HUES64 (cell line): ENCODE results near the gene TMEM184B.

Experiments used
- H3K27ac ChIP-seq: 2 replicates; pipeline ENCODE4 v1.7.0; 2013; ENCODE audit warnings: low read depth, low read length, inconsistent platforms
- H3K27me3 ChIP-seq: 2 replicates; pipeline ENCODE4 v1.6.1; 2013; ENCODE audit warnings: mild to moderate bottlenecking, low read length; ENCODE audit not compliant: insufficient read depth
- H3K36me3 ChIP-seq: 2 replicates; pipeline ENCODE4 v1.6.1; 2013; ENCODE audit warnings: mild to moderate bottlenecking, low read length; ENCODE audit not compliant: insufficient read depth
- H3K4me1 ChIP-seq: 2 replicates; pipeline ENCODE4 v1.6.1; 2013; ENCODE audit warnings: mild to moderate bottlenecking, low read length, moderate library complexity; ENCODE audit not compliant: insufficient read depth
- H3K4me3 ChIP-seq: 2 replicates; pipeline ENCODE4 v1.5.1; 2013; ENCODE audit warnings: mild to moderate bottlenecking, low read length, moderate library complexity
- H3K9ac ChIP-seq: 2 replicates; pipeline ENCODE4 v1.6.1; 2013; ENCODE audit warnings: mild to moderate bottlenecking, low read depth, low read length
- H3K9me3 ChIP-seq: 2 replicates; pipeline ENCODE4 v1.6.1; 2013; ENCODE audit warnings: low read depth, low read length; ENCODE audit not compliant: insufficient read depth
- WGBS: fragments of 150-250, 120-280 bp; methylation state at CpG from one replicate; pipeline ENCODE4 v1.1.7; 2013; ENCODE audit warnings: missing lambda C conversion rate; 5-methylcytosine and 5-hydroxymethylcytosine counted together

Gene TMEM184B

GRCh38 chr22:38291201-38291777 is 18.5 kb upstream of the TMEM184B start:
- no peaks in the 10 kb centered on the region for H3K9me3 ChIP-seq
- peaks cover 58% of the 10 kb centered on the region for H3K36me3 ChIP-seq
- H3K9ac ChIP-seq, result no peak overlapping the region
- no peak overlapping the region for H3K27ac ChIP-seq
- H3K4me3 ChIP-seq, result no peak overlapping the region
- no peaks in the 10 kb centered on the region for H3K4me1 ChIP-seq
- 93% methylated on average over 21 of the region's 22 CpGs for WGBS
- H3K27me3 ChIP-seq, result no peaks in the 10 kb centered on the region

- Histone ChIP-seq H3K9ac (no peak overlapping the region), H3K36me3 (peaks cover 49% of the 10 kb centered on the region), H3K27ac (no peak overlapping the region; the same call in 1 of the 2 replicates)
These were observed 17.5 kb upstream of the TMEM184B start for GRCh38 chr22:38290347-38290746.

GRCh38 chr22:38289583-38290082 is 16.8 kb upstream of the TMEM184B start:
- Histone ChIP-seq H3K27me3 (no peaks in the 10 kb centered on the region), H3K36me3 (peaks cover 42% of the 10 kb centered on the region), H3K27ac (no peak overlapping the region; the same call in 1 of the 2 replicates), H3K4me3 (no peak overlapping the region), H3K9me3 (no peaks in the 10 kb centered on the region), H3K9ac (no peak overlapping the region), H3K4me1 (no peaks in the 10 kb centered on the region)
- WGBS, result 95% methylated on average over 12 of the region's 12 CpGs

More at GRCh38 chr22:38290347-38290746, 17.5 kb upstream of the TMEM184B start:
- no peaks in the 10 kb centered on the region for H3K9me3 ChIP-seq
- no peaks in the 10 kb centered on the region for H3K4me1 ChIP-seq
- H3K27me3 ChIP-seq, result no peaks in the 10 kb centered on the region
- no peak overlapping the region for H3K4me3 ChIP-seq
- 88% methylated on average over 8 of the region's 8 CpGs for WGBS

- Histone ChIP-seq H3K27me3 (no peaks in the 10 kb centered on the region), H3K9ac (no peak overlapping the region), H3K9me3 (no peaks in the 10 kb centered on the region), H3K27ac (no peak overlapping the region), H3K4me3 (no peak overlapping the region), H3K36me3 (peaks cover 16% of the 10 kb centered on the region), H3K4me1 (peaks cover 8% of the 10 kb centered on the region)
- 91% methylated on average over 11 of the region's 11 CpGs for WGBS
These were observed 14.3 kb upstream of the TMEM184B start for GRCh38 chr22:38286915-38287669.

- Histone ChIP-seq H3K9ac (no peak overlapping the region), H3K27me3 (no peaks in the 10 kb centered on the region), H3K4me3 (no peak overlapping the region), H3K9me3 (no peaks in the 10 kb centered on the region), H3K27ac (no peak overlapping the region), H3K36me3 (0 out of 2 replicates have a peak, but pooled peaks cover 4% of the 10 kb centered on the region), H3K4me1 (peaks cover 8% of the 10 kb centered on the region)
- 87% methylated on average over 8 of the region's 8 CpGs for WGBS
These were observed 12.2 kb upstream of the TMEM184B start for GRCh38 chr22:38285018-38285417.

GRCh38 chr22:38284042-38284402 is 11.2 kb upstream of the TMEM184B start:
- Histone ChIP-seq H3K9me3 (no peaks in the 10 kb centered on the region), H3K4me3 (no peak overlapping the region), H3K4me1 (peaks cover 8% of the 10 kb centered on the region), H3K27me3 (no peaks in the 10 kb centered on the region), H3K36me3 (no peaks in the 10 kb centered on the region), H3K9ac (no peak overlapping the region), H3K27ac (peak overlapping the region; percentile 70; the same call in 1 of the 2 replicates)
- 88% methylated on average over 5 of the region's 5 CpGs for WGBS

GRCh38 chr22:38282397-38282796 is 9.6 kb upstream of the TMEM184B start:
- Histone ChIP-seq H3K27ac (no peak overlapping the region), H3K4me1 (peaks cover 8% of the 10 kb centered on the region), H3K9me3 (no peaks in the 10 kb centered on the region), H3K27me3 (no peaks in the 10 kb centered on the region), H3K9ac (no peak overlapping the region), H3K36me3 (no peaks in the 10 kb centered on the region), H3K4me3 (no peak overlapping the region)
- 96% methylated on average over 9 of the region's 9 CpGs for WGBS

- Histone ChIP-seq H3K36me3 (no peaks in the 10 kb centered on the region), H3K4me3 (no peak overlapping the region), H3K27me3 (no peaks in the 10 kb centered on the region), H3K9me3 (no peaks in the 10 kb centered on the region), H3K9ac (no peak overlapping the region), H3K27ac (no peak overlapping the region), H3K4me1 (peaks cover 10% of the 10 kb centered on the region)
- WGBS, result 85% methylated on average over 2 of the region's 2 CpGs
These were observed 3.4 kb upstream of the TMEM184B start for GRCh38 chr22:38276166-38276565.

- H3K9me3 ChIP-seq, result no peaks in the 10 kb centered on the region
- H3K9ac ChIP-seq, result peak overlapping the region; percentile 76
- peak overlapping the region; percentile 71 for H3K4me3 ChIP-seq
- no peaks in the 10 kb centered on the region for H3K27me3 ChIP-seq
- peaks cover 18% of the 10 kb centered on the region for H3K4me1 ChIP-seq
- H3K27ac ChIP-seq, result peak overlapping the region; percentile 46
- peaks cover 7% of the 10 kb centered on the region; the same call in 1 of the 2 replicates for H3K36me3 ChIP-seq
- WGBS, result 24% methylated on average over 26 of the region's 26 CpGs
These were observed 471 bp upstream of the TMEM184B start for GRCh38 chr22:38273135-38273826.

- H3K27ac ChIP-seq, result no peak overlapping the region; the same call in 1 of the 2 replicates
- 11% methylated on average over 7 of the region's 7 CpGs for WGBS
- H3K9me3 ChIP-seq, result no peaks in the 10 kb centered on the region
- peak overlapping the region; percentile 71 for H3K4me3 ChIP-seq
- H3K27me3 ChIP-seq, result no peaks in the 10 kb centered on the region
- peak overlapping the region; percentile 76 for H3K9ac ChIP-seq
- peaks cover 7% of the 10 kb centered on the region; the same call in 1 of the 2 replicates for H3K36me3 ChIP-seq
- H3K4me1 ChIP-seq, result peaks cover 18% of the 10 kb centered on the region
These were observed 860 bp downstream of the TMEM184B start for GRCh38 chr22:38271927-38272372.

GRCh38 chr22:38271101-38271500 is 1.7 kb downstream of the TMEM184B start:
- Histone ChIP-seq H3K9ac (no peak overlapping the region), H3K9me3 (no peaks in the 10 kb centered on the region), H3K36me3 (peaks cover 7% of the 10 kb centered on the region; the same call in 1 of the 2 replicates), H3K27ac (no peak overlapping the region), H3K27me3 (no peaks in the 10 kb centered on the region), H3K4me1 (peaks cover 18% of the 10 kb centered on the region), H3K4me3 (peak overlapping the region; percentile 71; the same call in 1 of the 2 replicates)
- 92% methylated on average over 7 of the region's 7 CpGs for WGBS
